GM19468 (cell line): Measurements from ENCODE around the gene COX4I2.
"Not testable (repeated sequence)": the region's sequence is repeated elsewhere in the genome, so short reads cannot be mapped to it uniquely, and the experiment has no call there.

Experiments
- ATAC-seq: cut with Tn5 transposase; IDR thresholded peaks from one replicate; pipeline ENCODE4 v1.9.1; 2021; ENCODE audit warnings: mild to moderate bottlenecking, moderate library complexity, moderate number of reproducible peaks; ENCODE audit not compliant: unreplicated experiment; ENCODE audit errors: extremely low read depth

COX4I2 gene

DNA sequence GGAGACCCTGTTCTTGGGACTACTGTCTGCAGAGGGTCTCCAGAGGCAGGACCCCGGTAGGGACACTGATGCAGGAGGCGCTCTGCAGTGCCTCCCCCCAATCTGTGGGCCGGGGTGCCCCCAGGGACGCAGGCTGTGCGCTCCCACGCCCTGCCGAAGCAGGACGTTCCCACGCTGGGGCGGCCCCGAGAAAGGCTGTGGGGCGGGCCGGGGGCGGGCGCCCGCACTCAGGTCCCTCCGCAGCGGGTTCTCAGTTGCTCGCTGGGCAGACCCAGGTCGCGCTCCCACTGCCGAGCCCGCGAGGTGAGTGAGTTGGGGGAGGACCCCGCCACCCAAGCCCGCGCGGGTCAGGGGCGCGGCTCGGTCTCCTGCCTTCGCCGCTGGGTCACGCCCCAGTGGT, at the start of gene COX4I2:
Gene COX4I2, plus strand, starts transcription at position 253 of the 400 bp plus-strand sequence. CDS start 1,106 bp downstream, outside the sequence.
- ATAC-seq = no peak

DNA sequence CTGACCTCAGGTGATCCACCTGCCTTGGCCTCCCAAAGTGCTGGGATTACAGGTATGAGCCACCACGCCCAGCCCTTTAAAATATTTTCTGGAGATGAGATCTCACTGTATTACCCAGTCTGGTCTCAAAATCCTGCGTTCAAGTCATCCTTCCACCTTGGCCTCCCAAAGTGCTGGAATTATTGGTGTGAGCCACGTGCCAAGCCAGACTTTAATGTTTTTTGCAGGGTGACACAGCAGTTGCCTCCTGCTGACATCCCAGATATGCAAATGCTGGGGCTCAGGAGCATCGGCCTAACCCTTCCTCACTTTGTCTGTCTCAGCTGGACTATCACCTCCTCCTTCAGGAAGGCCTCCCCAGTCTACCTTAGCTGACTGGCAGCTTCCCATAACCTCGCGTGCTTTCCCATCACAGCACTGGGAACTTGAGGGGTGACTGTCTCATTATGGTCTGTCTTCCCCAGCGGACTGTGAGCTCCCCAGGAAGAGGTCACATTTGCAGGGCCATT, 46.9 kb upstream of the COX4I2 start:
- ATAC-seq = no peak

DNA sequence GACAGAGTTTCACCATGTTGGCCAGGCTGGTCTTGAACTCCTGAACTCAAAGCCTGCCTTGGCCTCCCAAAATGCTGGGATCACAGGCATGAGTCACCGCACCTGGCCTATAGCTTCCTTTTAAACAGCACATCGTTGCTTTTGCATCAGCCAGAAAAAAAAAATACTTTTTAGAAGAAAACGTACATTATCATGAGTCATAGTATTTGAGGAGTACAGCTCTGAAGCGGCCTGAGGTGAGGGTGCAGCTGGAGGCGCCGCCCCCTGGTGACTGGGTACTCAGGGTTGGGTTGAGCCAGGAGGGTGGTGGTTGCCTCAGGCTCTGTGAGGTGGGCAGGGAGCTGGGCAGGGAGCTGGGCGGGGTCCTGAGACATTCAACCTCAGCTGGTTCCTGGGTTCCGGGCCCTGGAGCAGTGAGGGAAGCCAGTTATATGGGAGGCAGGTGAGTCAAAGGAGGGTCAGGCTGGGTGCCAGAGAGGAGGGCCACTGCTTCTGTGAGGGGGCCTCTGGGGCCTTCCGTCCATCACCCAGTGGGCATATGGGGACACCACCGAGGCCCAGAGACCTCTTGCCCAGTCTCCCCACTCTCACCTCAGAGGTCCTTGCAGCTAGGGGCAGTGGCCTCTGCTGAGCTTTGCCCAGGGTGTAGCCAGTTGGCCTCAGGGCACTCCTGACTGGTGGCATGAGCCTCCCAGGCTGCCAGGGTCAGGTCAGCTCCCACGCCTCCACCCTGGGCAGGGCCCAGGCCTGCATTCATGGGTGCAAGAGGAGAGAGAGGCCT, 44.3 kb upstream of the COX4I2 start:
- no peak for ATAC-seq

- ATAC-seq = no peak
These were observed 43.6 kb upstream of the COX4I2 start for GRCh38 chr20:31594002-31594557.

GRCh38 chr20:31594558-31595379, 42.9 kb upstream of the COX4I2 start:
- ATAC-seq = no peak

DNA sequence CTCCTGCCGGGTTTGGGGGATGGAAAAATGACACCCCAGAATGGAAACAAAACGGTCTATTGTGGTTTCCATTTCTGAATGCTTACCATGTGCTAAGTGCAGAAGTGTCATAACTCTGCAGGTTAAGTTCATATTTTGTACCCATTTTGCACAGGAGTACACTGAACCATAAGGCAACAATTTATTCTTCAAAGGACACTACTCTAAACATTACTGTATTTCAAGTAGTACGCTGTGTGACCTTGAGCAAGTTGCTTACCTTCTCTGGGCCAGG, 42.4 kb upstream of the COX4I2 start:
- no peak for ATAC-seq

DNA sequence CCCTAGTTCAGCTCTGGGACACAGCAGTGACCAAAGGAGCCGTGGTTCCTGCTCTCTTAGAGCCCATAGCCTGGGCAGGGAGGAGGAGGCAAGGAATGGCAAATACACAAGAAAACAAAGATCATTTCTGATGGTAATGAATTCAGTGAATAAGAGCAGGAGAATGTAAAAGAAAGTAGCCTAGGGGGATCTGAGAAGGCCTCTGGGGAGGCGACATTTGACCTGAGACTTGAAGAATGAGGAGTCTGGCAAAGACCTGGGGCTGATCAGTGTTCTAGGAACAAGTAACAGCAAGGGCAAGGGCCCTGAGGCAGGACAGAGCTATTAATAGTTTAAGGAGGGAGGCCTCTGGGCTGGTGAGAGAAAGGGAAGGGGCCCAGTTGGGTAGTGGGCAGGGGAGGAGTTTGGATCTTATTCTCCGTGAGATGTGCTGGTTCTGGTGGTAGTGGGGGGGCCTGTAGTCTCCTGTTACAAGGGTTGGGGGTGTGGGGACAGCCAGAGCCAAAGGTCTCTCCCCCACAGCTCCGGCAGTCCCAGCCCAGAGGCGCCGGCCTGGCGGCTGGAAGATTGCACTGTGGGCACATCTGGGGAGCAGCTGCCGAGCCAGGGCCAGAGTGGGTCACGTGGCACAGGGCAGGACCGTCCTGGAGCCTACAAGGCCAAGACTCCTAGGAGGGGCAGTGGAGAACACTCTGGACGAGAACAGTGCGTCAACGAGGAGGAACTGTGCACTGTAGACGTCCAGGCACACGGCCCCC, 41.9 kb upstream of the COX4I2 start:
- no peak for ATAC-seq

DNA sequence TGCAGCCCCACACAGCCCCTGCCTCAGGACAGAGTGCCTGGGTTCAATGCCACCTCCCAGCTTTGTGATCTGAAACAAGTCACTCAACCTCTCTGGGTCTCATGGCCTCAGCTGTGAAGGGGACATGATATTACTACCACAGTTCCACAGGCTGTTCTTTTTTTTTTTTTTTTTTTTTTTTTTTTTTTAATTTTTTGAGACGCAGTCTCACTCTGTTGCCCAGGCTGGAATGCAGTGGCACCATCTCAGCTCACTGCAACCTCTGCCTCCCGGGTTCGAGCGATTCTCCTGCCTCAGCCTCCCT, 41.3 kb upstream of the COX4I2 start:
- ATAC-seq = not testable (repeated sequence)

- no peak for ATAC-seq
These were observed 40.8 kb upstream of the COX4I2 start for GRCh38 chr20:31596831-31597480.

- ATAC-seq = no peak
These were observed 40.2 kb upstream of the COX4I2 start for GRCh38 chr20:31597481-31597855.

DNA sequence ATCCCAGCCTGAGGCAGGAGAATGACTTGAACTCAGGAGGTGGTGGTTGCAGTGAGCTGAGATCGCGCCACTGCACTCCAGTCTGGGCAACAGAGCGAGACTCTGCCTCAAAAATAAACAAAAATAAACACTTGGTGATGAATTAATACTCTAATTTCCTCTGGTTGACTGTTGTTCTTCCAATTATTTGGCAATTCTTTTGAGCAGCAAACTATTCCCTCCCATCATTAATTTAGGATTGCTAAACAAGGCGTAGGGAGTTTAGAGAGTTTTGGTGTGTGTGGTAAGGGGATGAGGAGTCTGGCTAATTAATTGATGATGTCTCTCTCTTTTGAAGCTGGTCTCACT, 35.3 kb upstream of the COX4I2 start:
- no peak for ATAC-seq

GRCh38 chr20:31602779-31603441, 34.8 kb upstream of the COX4I2 start:
- peak; percentile 54 for ATAC-seq

DNA sequence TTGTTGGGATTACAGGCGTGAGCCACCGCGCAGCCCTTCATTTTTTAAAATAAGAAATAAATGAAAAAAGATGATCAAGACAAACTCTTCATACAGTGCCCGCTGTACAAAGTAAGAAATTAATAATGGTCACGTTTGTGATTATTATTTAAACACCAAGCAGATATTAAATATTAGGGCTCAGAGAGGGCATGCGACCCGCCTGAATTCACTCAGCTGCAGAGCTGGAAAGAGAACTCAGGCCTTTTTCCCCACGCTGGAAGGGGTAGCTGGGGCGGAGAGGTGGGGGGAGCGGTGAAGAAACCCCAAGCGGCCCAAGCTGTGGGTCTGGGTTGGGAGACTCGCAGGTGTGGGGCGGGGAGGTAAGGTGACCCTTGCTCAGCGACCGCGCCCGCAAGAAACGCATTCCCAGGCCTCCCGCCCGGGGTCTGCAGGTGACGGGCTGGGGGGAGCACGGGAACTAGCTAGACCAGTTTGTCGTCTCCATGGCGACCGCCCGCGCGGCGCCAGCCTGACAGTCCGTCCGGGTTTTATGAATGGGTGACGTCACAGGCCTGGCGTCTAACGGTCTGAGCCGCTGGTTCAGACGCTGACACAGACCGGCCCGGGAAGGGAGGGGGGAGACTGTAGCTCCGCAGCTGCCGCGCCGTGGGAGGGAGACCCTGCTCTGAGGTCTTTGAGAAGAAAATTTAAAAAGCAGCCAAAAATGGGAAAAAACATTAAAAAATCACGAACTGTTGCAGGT, 33.7 kb upstream of the COX4I2 start:
- peak; percentile 25 for ATAC-seq

DNA sequence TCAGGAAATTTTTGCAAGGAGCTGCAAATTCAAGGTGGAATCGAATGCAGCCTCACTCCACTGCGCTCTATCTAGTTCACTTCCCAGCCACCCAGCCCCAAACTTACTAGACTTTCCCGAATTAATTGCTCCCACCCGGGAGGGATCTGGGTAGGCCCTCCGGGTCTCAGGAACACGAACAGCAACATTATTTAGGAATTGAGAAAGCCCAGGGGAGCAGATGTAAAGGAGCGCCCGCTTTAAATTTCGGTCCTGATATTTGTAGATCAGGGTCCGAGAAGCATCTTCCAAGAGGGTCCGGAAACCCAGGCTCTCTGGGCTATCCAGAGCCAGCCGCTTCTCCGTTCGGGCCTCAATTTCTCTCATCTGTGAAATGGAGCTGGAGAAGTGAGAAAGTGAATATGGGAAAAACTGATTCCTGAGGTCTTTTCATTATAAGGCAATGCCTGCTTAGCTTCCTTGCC, 33.1 kb upstream of the COX4I2 start:
- no peak for ATAC-seq

DNA sequence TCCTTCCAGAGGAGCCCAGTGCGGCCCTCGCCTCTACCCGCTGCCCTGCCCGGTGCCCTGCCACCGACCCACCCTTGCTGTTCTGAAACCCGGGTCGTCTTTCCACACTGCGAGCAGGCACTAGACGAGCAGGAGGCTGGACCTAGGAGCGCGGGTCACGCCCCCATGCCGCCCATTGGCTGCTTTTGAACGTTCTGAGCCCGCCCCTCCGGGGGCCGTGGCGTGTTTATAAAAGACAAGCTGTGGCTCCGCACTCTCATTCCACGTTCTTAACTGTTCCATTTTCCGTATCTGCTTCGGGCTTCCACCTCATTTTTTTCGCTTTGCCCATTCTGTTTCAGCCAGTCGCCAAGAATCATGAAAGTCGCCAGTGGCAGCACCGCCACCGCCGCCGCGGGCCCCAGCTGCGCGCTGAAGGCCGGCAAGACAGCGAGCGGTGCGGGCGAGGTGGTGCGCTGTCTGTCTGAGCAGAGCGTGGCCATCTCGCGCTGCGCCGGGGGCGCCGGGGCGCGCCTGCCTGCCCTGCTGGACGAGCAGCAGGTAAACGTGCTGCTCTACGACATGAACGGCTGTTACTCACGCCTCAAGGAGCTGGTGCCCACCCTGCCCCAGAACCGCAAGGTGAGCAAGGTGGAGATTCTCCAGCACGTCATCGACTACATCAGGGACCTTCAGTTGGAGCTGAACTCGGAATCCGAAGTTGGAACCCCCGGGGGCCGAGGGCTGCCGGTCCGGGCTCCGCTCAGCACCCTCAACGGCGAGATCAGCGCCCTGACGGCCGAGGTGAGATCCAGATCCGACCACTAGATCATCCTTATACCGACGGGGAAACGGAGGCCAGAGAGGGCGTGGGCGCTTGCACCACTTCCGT, 32.4 kb upstream of the COX4I2 start, which contains the start of gene ID1:
Gene ID1, plus strand, starts transcription at position 259 of the 871 bp plus-strand sequence. Its CDS starts 99 bp downstream, at position 358.
- peak; percentile 87 for ATAC-seq

- no peak for ATAC-seq
These were observed 31.6 kb upstream of the COX4I2 start for GRCh38 chr20:31605902-31606803.
